ENCODE data around the gene SLC5A5. TPM values are rescaled to one million over a fixed set of nuclear protein-coding genes. Genes with fewer than 3 reads are reported as not detected.

Gene SLC5A5
- total RNA-seq: 1 to 10 TPM in 1 of 2 donors, under 1 TPM in 1; 0.65 to 1.4 TPM

- no peaks in the 10 kb centered on the region for H3K4me1 Mint-ChIP-seq
- H3K27ac Mint-ChIP-seq: no peak within 1 kb of the TSS
- no peaks in the 10 kb centered on the region for H3K27me3 Mint-ChIP-seq
- peak; percentile 8 for ATAC-seq (replicated peaks)
- H3K4me3 Mint-ChIP-seq: peak within 1 kb of the TSS; percentile 79
- no peaks in the 10 kb centered on the region for H3K9me3 Mint-ChIP-seq
- peaks cover 5% of the 10 kb centered on the region for H3K36me3 Mint-ChIP-seq (ENCODE audit: low read depth)
These were observed at the start of gene SLC5A5 for GRCh38 chr19:17871878-17872250. SLC5A5 (plus strand) TSS chr19:17871945; CDS start chr19:17872320, 375 bp downstream.

DNA sequence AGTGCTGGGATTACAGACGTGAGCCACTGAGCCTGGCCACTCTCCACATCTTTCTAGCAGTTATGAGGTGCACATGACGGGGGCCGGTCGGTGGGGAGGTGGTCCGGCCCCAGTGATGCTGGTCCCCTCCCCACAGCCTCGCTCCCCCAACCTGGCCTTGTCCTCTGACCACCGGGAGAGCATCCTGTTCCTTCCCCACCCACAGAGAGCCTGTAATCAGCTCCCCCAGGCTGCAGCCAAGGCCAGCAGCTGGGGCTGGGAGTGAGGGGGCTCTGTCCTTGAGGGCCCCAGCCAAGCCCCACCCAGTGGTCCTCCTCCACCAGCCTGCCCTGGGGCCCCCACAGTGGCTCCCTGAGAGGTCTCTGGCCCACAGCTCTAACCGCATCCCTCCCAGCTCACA is 47.4 kb upstream of the SLC5A5 start:
- Mint-ChIP-seq H3K27ac (peak overlapping the region; percentile 46), H3K9me3 (no peaks in the 10 kb centered on the region)

DNA sequence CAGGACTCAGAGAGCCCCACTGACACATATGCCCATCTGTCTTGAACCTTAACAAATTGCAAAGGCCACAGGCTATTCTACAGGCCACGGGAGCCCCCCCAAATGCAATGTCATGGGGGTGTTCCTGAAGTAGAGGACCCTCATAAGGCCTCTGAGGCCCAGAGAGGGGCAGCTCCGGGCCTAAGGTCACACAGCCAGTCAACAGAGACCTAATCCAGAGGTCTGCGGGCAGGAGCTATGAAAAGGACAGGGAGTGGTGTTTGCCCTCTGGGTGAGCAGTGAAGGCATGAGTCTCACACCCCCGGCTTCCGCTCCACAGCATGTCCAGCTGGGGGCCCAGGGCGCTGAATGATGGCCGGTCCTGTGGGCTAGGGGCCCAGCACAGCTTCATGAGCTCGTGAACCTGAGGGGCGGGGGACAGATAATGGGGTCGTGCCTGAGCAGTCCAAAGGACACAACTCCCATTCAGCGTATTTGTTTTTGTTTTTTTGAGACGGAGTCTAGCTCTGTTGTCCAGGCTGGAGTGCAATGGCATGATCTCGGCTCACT is 45.2 kb upstream of the SLC5A5 start:
- Mint-ChIP-seq H3K9me3 (no peaks in the 10 kb centered on the region), H3K4me1 (peaks cover 6% of the 10 kb centered on the region), H3K36me3 (ENCODE audit: low read depth) (peaks cover 79% of the 10 kb centered on the region), H3K27ac (no peak overlapping the region), H3K4me3 (no peak overlapping the region), H3K27me3 (no peaks in the 10 kb centered on the region)
- no peak for ATAC-seq (replicated peaks)

More for the DNA sequence above, 47.4 kb upstream of the SLC5A5 start:
- peak; percentile 17 for ATAC-seq (replicated peaks)
- Mint-ChIP-seq H3K36me3 (ENCODE audit: low read depth) (peaks cover 56% of the 10 kb centered on the region), H3K4me1 (peaks cover 6% of the 10 kb centered on the region), H3K4me3 (no peak overlapping the region), H3K27me3 (no peaks in the 10 kb centered on the region)

GRCh38 chr19:17829855-17830566 is 41.7 kb upstream of the SLC5A5 start:
- no peaks in the 10 kb centered on the region for H3K27me3 Mint-ChIP-seq
- H3K4me3 Mint-ChIP-seq: no peak overlapping the region
- ATAC-seq (replicated peaks): no peak
- H3K27ac Mint-ChIP-seq: no peak overlapping the region
- peaks cover 97% of the 10 kb centered on the region for H3K36me3 Mint-ChIP-seq (ENCODE audit: low read depth)
- no peaks in the 10 kb centered on the region for H3K9me3 Mint-ChIP-seq
- peaks cover 6% of the 10 kb centered on the region for H3K4me1 Mint-ChIP-seq

GRCh38 chr19:17830567-17831418 is 41.0 kb upstream of the SLC5A5 start:
- no peak overlapping the region for H3K27ac Mint-ChIP-seq

DNA sequence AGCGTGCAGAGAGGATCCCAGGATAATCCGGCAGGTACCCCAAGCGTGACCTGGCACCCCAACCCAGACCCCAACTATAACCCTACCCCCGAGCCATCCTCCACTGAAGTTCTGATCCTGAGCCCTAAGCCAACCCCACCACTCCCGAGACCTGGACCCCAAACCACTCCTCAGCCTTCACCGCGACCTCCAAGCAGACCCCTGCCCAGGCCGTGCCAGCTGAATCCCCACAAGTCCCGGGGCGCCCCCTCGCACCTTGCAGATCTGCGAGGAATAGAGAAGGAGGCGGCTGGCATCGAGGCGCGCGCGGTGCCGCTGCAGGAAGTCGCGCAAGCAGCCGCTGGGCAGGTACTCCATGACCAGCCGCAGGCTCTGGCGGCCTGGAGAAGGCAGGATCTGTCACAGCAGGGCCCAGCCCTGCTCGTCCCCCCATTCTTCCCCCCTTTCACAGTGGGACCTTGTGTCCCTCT is 40.3 kb upstream of the SLC5A5 start:
- Mint-ChIP-seq H3K4me3 (no peak overlapping the region), H3K9me3 (no peaks in the 10 kb centered on the region), H3K27ac (no peak overlapping the region), H3K36me3 (ENCODE audit: low read depth) (peaks cover 97% of the 10 kb centered on the region), H3K27me3 (no peaks in the 10 kb centered on the region), H3K4me1 (peaks cover 14% of the 10 kb centered on the region)
- no peak for ATAC-seq (replicated peaks)

More at GRCh38 chr19:17830567-17831418, 41.0 kb upstream of the SLC5A5 start:
- Mint-ChIP-seq H3K36me3 (ENCODE audit: low read depth) (peaks cover 97% of the 10 kb centered on the region), H3K4me1 (peaks cover 13% of the 10 kb centered on the region), H3K9me3 (no peaks in the 10 kb centered on the region), H3K4me3 (no peak overlapping the region), H3K27me3 (no peaks in the 10 kb centered on the region)
- peak; percentile 71 for ATAC-seq (replicated peaks)

DNA sequence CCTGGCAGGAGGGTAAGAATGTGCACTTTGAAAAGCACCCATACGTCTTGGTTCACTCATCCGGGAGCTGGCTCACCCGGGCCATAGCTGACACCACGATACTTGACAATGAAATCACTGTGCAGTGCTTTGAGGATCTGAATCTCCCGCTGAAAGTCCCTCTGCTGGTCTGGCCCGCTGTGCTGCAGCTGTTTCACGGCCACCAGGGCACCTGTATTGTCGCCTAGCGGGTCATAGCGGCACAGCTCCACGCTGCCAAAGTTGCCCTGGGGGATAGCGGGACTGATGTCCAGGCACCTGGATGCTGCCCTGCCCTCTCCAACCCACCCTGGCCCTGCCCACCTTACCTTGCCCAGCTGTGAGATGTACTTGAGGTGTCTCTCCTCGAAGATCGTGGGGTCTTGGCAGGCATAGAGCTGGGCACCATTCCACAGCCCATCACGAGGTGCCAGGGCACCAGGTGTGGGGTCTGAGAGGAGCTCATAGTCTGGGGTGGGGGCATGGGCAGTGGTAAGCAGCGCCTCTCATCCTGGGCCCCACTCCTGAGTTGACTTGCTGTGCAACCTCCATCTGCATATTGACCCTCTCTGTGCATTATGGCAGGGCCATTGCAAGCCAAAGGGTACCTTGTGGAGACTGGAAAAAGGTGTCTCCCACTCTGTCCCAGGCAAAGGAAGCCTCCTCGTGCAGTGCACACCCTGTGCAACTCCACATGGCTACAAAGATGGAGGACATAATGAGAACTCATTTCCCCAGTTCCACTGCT is 39.1 kb upstream of the SLC5A5 start:
- H3K4me3 Mint-ChIP-seq: no peak overlapping the region
- no peaks in the 10 kb centered on the region for H3K27me3 Mint-ChIP-seq
- H3K9me3 Mint-ChIP-seq: no peaks in the 10 kb centered on the region
- no peak for ATAC-seq (replicated peaks)
- peaks cover 17% of the 10 kb centered on the region for H3K4me1 Mint-ChIP-seq
- H3K27ac Mint-ChIP-seq: no peak overlapping the region
- H3K36me3 Mint-ChIP-seq (ENCODE audit: low read depth): peaks cover 97% of the 10 kb centered on the region

- Mint-ChIP-seq H3K27me3 (no peaks in the 10 kb centered on the region), H3K4me3 (no peak overlapping the region), H3K36me3 (ENCODE audit: low read depth) (peaks cover 99% of the 10 kb centered on the region), H3K27ac (peak overlapping the region; percentile 55), H3K9me3 (no peaks in the 10 kb centered on the region), H3K4me1 (peaks cover 17% of the 10 kb centered on the region)
- peak; percentile 31 for ATAC-seq (replicated peaks)
These were observed 37.2 kb upstream of the SLC5A5 start for GRCh38 chr19:17834350-17835181.

GRCh38 chr19:17835182-17836006 is 36.4 kb upstream of the SLC5A5 start:
- no peaks in the 10 kb centered on the region for H3K27me3 Mint-ChIP-seq
- peaks cover 17% of the 10 kb centered on the region for H3K4me1 Mint-ChIP-seq
- H3K9me3 Mint-ChIP-seq: no peaks in the 10 kb centered on the region
- ATAC-seq (replicated peaks): no peak
- no peak overlapping the region for H3K4me3 Mint-ChIP-seq
- peak overlapping the region; percentile 55 for H3K27ac Mint-ChIP-seq
- peaks cover 99% of the 10 kb centered on the region for H3K36me3 Mint-ChIP-seq (ENCODE audit: low read depth)

DNA sequence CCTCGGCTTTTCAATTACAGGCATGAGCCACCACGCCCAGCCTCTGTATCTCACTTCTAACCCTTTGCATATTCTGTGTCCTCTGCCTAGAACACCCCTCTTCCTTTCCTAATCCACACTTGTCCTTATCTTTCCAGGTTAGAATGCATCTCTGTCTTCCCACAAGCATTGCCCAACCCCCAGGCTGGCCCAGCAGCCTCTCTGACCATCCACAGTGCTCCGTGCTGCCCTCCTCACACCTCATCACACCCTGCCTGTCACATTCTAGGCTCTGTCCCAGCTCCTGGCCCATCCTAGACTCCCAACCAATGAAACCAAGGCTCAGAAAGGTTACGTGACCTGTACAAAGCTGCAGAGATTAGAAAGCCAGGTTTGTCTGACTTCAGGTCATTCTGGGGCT is 35.2 kb upstream of the SLC5A5 start:
- no peak for ATAC-seq (replicated peaks)
- peaks cover 99% of the 10 kb centered on the region for H3K36me3 Mint-ChIP-seq (ENCODE audit: low read depth)
- no peak overlapping the region for H3K4me3 Mint-ChIP-seq
- no peaks in the 10 kb centered on the region for H3K27me3 Mint-ChIP-seq
- peak overlapping the region; percentile 30 for H3K27ac Mint-ChIP-seq
- H3K4me1 Mint-ChIP-seq: peaks cover 17% of the 10 kb centered on the region
- H3K9me3 Mint-ChIP-seq: no peaks in the 10 kb centered on the region

- Mint-ChIP-seq H3K4me3 (no peak overlapping the region), H3K36me3 (ENCODE audit: low read depth) (peaks cover 99% of the 10 kb centered on the region), H3K9me3 (no peaks in the 10 kb centered on the region), H3K27me3 (no peaks in the 10 kb centered on the region), H3K4me1 (peaks cover 17% of the 10 kb centered on the region), H3K27ac (no peak overlapping the region)
- ATAC-seq (replicated peaks): no peak
These were observed 33.8 kb upstream of the SLC5A5 start for GRCh38 chr19:17837972-17838371.

GRCh38 chr19:17840019-17840418 is 31.7 kb upstream of the SLC5A5 start:
- Mint-ChIP-seq H3K36me3 (ENCODE audit: low read depth) (peaks cover 100% of the 10 kb centered on the region), H3K27me3 (no peaks in the 10 kb centered on the region), H3K27ac (no peak overlapping the region), H3K9me3 (no peaks in the 10 kb centered on the region), H3K4me3 (no peak overlapping the region), H3K4me1 (peaks cover 23% of the 10 kb centered on the region)
- ATAC-seq (replicated peaks): no peak

GRCh38 chr19:17841371-17841809 is 30.4 kb upstream of the SLC5A5 start:
- Mint-ChIP-seq H3K36me3 (ENCODE audit: low read depth) (peaks cover 100% of the 10 kb centered on the region), H3K9me3 (no peaks in the 10 kb centered on the region), H3K4me1 (peaks cover 15% of the 10 kb centered on the region), H3K4me3 (no peak overlapping the region), H3K27ac (no peak overlapping the region), H3K27me3 (no peaks in the 10 kb centered on the region)
- ATAC-seq (replicated peaks): no peak

Data from activated T-helper 17 cell treated with anti-CD3 and anti-CD28 coated beads, Interleukin-2, amount 50 U/mL, for 72 hours (primary cell).